Measurements from ENCODE around the gene F8. TPM values are rescaled to one million over a fixed set of nuclear protein-coding genes. Genes with fewer than 3 reads are reported as not detected.

The F8 gene
- total RNA-seq, 1 donor from 2014 or later: 49.7 TPM

DNA sequence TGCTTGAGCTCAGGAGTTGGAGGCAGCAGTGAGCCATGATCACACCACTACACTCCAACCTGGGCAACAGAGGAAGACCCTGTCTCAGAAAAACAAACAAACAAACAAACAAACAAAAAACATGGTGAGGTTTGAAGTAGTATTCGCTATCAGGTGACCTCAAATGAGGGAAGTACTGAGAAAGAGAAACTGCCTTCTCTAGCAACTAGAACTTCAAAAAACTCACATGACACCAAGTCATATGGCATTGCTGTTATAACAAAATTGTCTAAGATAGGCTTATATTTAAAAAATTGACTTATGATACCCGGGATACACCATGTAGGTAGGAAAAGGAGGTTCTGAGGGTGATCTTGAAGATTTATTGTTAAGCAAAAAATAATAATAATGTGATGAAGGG lies 227.5 kb downstream of the F8 start:
- H3K4me1 ChIP-seq: peaks cover 8% of the 10 kb centered on the region
- no peaks in the 10 kb centered on the region for H3K27me3 ChIP-seq (ENCODE audit: low read depth)
- H3K36me3 ChIP-seq: no peaks in the 10 kb centered on the region
- no peak overlapping the region for H3K27ac ChIP-seq (replicated peaks)
- TF ChIP-seq, protein P1, sequence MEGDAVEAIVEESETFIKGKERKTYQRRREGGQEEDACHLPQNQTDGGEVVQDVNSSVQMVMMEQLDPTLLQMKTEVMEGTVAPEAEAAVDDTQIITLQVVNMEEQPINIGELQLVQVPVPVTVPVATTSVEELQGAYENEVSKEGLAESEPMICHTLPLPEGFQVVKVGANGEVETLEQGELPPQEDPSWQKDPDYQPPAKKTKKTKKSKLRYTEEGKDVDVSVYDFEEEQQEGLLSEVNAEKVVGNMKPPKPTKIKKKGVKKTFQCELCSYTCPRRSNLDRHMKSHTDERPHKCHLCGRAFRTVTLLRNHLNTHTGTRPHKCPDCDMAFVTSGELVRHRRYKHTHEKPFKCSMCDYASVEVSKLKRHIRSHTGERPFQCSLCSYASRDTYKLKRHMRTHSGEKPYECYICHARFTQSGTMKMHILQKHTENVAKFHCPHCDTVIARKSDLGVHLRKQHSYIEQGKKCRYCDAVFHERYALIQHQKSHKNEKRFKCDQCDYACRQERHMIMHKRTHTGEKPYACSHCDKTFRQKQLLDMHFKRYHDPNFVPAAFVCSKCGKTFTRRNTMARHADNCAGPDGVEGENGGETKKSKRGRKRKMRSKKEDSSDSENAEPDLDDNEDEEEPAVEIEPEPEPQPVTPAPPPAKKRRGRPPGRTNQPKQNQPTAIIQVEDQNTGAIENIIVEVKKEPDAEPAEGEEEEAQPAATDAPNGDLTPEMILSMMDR (IDR thresholded peaks at IDR 0.05; ENCODE audit: borderline replicate concordance): no peak
- intact Hi-C loops (cut with micrococcal nuclease): no loop called here
- DNase-seq: no peak
- H3K9me3 ChIP-seq (replicated peaks): no peaks in the 10 kb centered on the region
- H3K4me3 ChIP-seq: no peak overlapping the region

DNA sequence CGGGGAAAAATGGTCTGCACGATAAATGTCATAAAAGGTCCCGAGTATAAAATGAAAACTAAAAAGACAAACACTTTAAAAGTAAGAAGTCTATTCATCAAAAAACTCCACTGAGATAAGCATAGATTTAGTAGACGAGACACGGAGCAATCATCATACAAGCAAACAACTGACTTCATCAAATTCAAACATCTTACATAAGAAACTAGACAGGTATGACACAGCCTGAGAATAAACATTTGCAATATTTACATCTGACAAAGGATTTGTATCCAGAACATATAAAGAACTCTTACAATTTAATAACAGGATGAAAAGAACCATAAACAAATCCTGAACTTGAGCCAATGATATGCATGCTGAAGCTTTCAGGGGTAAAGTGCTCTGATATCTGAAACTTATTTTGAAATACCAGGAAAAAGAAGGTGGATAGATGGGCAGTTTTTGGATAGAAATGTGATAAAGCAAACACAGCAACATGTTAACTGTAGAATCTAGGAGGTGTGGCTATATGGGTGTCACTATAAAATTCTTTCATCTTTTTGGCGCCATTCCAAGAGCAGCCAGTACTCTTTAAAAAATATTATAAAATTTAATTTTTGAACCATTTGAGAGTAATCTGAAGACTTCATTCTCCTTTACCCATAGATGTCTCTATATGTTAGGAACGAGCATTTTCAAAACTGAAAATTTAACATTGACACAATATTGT lies 229.3 kb downstream of the F8 start:
- intact Hi-C loops (cut with micrococcal nuclease): no loop called here
- H3K4me3 ChIP-seq: no peak overlapping the region
- no peaks in the 10 kb centered on the region for H3K4me1 ChIP-seq
- DNase-seq: no peak
- H3K9me3 ChIP-seq (replicated peaks): no peaks in the 10 kb centered on the region
- TF ChIP-seq, protein P1 (IDR thresholded peaks at IDR 0.05; ENCODE audit: borderline replicate concordance): no peak
- no peaks in the 10 kb centered on the region for H3K36me3 ChIP-seq
- no peak overlapping the region for H3K27ac ChIP-seq (replicated peaks)
- H3K27me3 ChIP-seq (ENCODE audit: low read depth): no peaks in the 10 kb centered on the region

DNA sequence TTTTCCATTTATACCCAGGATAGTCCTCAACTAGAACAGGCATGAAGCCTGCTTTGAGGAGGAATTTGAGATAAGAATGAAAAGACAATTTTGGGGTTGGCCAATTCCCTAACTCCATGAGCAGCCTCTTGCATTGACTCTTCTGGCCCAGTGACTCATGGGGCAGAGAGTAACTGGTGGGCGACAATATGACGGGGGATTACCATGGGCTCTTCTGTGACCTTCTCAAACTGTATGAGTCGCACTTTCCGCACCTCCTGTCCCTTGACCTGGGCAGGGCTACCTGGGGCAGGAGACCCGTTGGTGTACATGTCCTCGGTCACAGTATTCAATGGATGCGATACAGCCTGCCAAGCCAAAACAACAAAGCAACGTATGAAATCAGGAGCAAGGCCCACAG lies 230.6 kb downstream of the F8 start:
- Histone ChIP-seq H3K27ac (replicated peaks) (no peak overlapping the region), H3K9me3 (replicated peaks) (no peaks in the 10 kb centered on the region), H3K4me1 (no peaks in the 10 kb centered on the region), H3K36me3 (no peaks in the 10 kb centered on the region), H3K27me3 (ENCODE audit: low read depth) (no peaks in the 10 kb centered on the region), H3K4me3 (no peak overlapping the region)
- TF ChIP-seq, protein P1 (IDR thresholded peaks at IDR 0.05; ENCODE audit: borderline replicate concordance): no peak
- intact Hi-C loops (cut with micrococcal nuclease): no loop called here
- DNase-seq: no peak

DNA sequence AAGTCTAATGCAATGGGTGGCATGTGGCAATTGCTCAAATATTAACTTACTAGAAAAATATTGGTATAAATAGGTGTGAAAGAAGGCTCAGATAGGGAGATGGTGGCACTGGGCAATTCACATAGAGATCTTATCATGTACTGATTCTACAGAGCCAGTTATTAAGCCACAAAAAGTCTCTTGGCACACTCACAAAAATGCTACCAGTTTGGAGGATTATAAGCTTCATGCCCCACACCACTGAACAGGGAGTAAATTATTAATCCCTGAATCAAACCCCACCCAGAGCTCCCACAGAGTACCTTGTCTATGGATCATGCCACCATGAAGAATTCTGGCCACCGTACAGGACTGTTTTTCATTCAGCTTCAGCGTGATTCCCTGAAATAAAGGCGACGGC lies 231.1 kb downstream of the F8 start:
- no peaks in the 10 kb centered on the region for H3K4me1 ChIP-seq
- H3K36me3 ChIP-seq: no peaks in the 10 kb centered on the region
- H3K9me3 ChIP-seq (replicated peaks): no peaks in the 10 kb centered on the region
- H3K27ac ChIP-seq (replicated peaks): no peak overlapping the region
- TF ChIP-seq, protein P1 (IDR thresholded peaks at IDR 0.05; ENCODE audit: borderline replicate concordance): no peak
- intact Hi-C loops (cut with micrococcal nuclease): no loop called here
- no peaks in the 10 kb centered on the region for H3K27me3 ChIP-seq (ENCODE audit: low read depth)
- no peak for DNase-seq
- no peak overlapping the region for H3K4me3 ChIP-seq

Small RNA genes lying within 50 kb of the gene (microRNA-seq; reads per million reads assigned to microRNA genes)
- gene MIR1184-1: not detected

Other genes starting within 250 kb of the F8 start
- gene MPP1, start 217.2 kb downstream of the F8 start, total RNA-seq: 32.9 TPM
- not detected for gene SMIM9, start 188.1 kb downstream of the F8 start, total RNA-seq
- 30.3 TPM for gene F8A1, start 136.4 kb downstream of the F8 start, total RNA-seq
- 364 TPM for gene FUNDC2, start 4.1 kb upstream of the F8 start, total RNA-seq
- 28.1 TPM for gene CMC4, start 48.4 kb upstream of the F8 start, total RNA-seq
- 56.9 TPM for gene MTCP1, start 48.4 kb upstream of the F8 start, total RNA-seq
- 17.0 TPM for gene BRCC3, start 48.8 kb upstream of the F8 start, total RNA-seq
- 63.9 TPM for gene VBP1, start 193.7 kb upstream of the F8 start, total RNA-seq
- gene RAB39B, start 241.8 kb upstream of the F8 start, total RNA-seq: 0.11 TPM

All from left ventricle myocardium inferior (tissue), 1 donor.